B cell (primary cell): ENCODE results near the gene CTSL. TPM values are rescaled to one million over a fixed set of nuclear protein-coding genes. Genes with fewer than 3 reads are reported as not detected.

Source experiments
- ATAC-seq: fragments of 200-7000 bp; cut with Tn5 transposase; one replicate; pipeline ENCODE4 v1.10.0; 2021; ENCODE audit warnings: low read depth, mild to moderate bottlenecking, moderate number of reproducible peaks, moderate library complexity
- CTCF ChIA-PET: fragments of 350-600 bp; sonication (Branson Sonifier 250); formaldehyde crosslinking; loops from one replicate; lab custom pipeline; 2021; ENCODE audit warnings: antibody characterized with exemption, inconsistent platforms; lab: Charles Lee
- POLR2A ChIA-PET: fragments of 350-600 bp; sonication (Branson Sonifier 250); formaldehyde crosslinking; loops from one replicate; lab custom pipeline; 2021; ENCODE audit warnings: antibody characterized with exemption; lab: Charles Lee
- DNase-seq: peaks from one replicate; pipeline ENCODE4 v3.0.0; 2013
- H2AFZ ChIP-seq: 2 replicates; pipeline ENCODE4 v1.6.1; 2012; ENCODE audit warnings: mild to moderate bottlenecking, low read depth, low read length; ENCODE audit not compliant: insufficient read depth, poor library complexity, severe bottlenecking
- H3K27ac ChIP-seq, 2 donors: 1 replicate in 1 of 2; 2 replicates in 1 of 2; pipeline ENCODE4 v1.5.1; 2012 to 2013; ENCODE audit warnings: low read length in 2 of 2, mild to moderate bottlenecking in 2 of 2, moderate library complexity in 1 of 2
- H3K27me3 ChIP-seq, 4 experiments: fragments of 200-600 bp in 1 of 4; sonication (generic) in 1 of 4; replicated peaks in 1 of 4; 1 replicate in 2 of 4; 2 replicates in 2 of 4; pipeline versions ENCODE4 v1.6.1 to v1.7.0; 2013 to 2016; ENCODE audit warnings: low read length in 3 of 4, mild to moderate bottlenecking in 2 of 4, mixed read lengths in 1 of 4, moderate library complexity in 1 of 4; ENCODE audit not compliant: insufficient read depth in 4 of 4, control insufficient read depth in 3 of 4; ENCODE audit errors: control extremely low read depth in 1 of 4
- H3K36me3 ChIP-seq, 2 experiments: replicated peaks in 1 of 2; 1 replicate in 1 of 2; 2 replicates in 1 of 2; pipeline versions ENCODE4 v1.6.1 to v1.7.1; 2013; ENCODE audit warnings: low read length in 1 of 2; ENCODE audit not compliant: insufficient read depth in 2 of 2, control insufficient read depth in 1 of 2; ENCODE audit errors: control extremely low read depth in 1 of 2, extremely low read depth in 1 of 2
- H3K4me1 ChIP-seq, 2 donors: fragments of 200-600 bp in 1 of 2; sonication (generic) in 1 of 2; 1 replicate in 1 of 2; 2 replicates in 1 of 2; pipeline versions ENCODE4 v1.5.1 to v1.6.1; 2013 to 2017; ENCODE audit warnings: low read length in 2 of 2; ENCODE audit not compliant: control insufficient read depth in 2 of 2, insufficient read depth in 2 of 2
- H3K4me2 ChIP-seq: replicated peaks from 2 replicates; pipeline ENCODE3; 2012; ENCODE audit warnings: mild to moderate bottlenecking, low read depth, low read length; ENCODE audit not compliant: poor library complexity, severe bottlenecking
- H3K4me3 ChIP-seq, 5 experiments: fragments of 200-600 bp in 1 of 5; sonication (generic) in 1 of 5; 1 replicate in 3 of 5; 2 replicates in 2 of 5; pipeline versions ENCODE4 v1.5.1 to v1.7.0; 2011 to 2016; ENCODE audit warnings: low read length in 4 of 5, mild to moderate bottlenecking in 4 of 5, low read depth in 2 of 5, control low read depth in 1 of 5, moderate library complexity in 1 of 5; ENCODE audit not compliant: insufficient read depth in 1 of 5; ENCODE audit errors: control extremely low read depth in 1 of 5, extremely low read depth in 1 of 5
- H3K79me2 ChIP-seq: fragments of 200-600 bp; sonication (generic); one replicate; pipeline ENCODE4 v1.6.0; 2016; ENCODE audit warnings: low read length; ENCODE audit not compliant: control insufficient read depth, insufficient read depth
- H3K9ac ChIP-seq: fragments of 200-600 bp; sonication (generic); 2 replicates; pipeline ENCODE4 v1.6.1; 2017; ENCODE audit warnings: mild to moderate bottlenecking, low read length, moderate library complexity
- H3K9me3 ChIP-seq, 3 donors: one replicate each; pipeline versions ENCODE4 v1.6.1 to v1.7.1; 2013; ENCODE audit warnings: low read length in 2 of 3; ENCODE audit not compliant: control insufficient read depth in 2 of 3, insufficient read depth in 1 of 3; ENCODE audit errors: control extremely low read depth in 1 of 3
- H4K20me1 ChIP-seq: 2 replicates; pipeline ENCODE4 v1.6.0; 2012; ENCODE audit warnings: mild to moderate bottlenecking, low read length; ENCODE audit not compliant: insufficient read depth, control insufficient read depth, poor library complexity, severe bottlenecking
- H3K27ac Mint-ChIP-seq: one replicate; pipeline ENCODE4 v1.8.0; 2021; ENCODE audit warnings: mixed read lengths
- H3K27me3 Mint-ChIP-seq: one replicate; pipeline ENCODE4 v1.8.0; 2021; ENCODE audit warnings: mixed read lengths
- H3K4me1 Mint-ChIP-seq: one replicate; pipeline ENCODE4 v1.8.0; 2021; ENCODE audit warnings: mixed read lengths
- H3K4me3 Mint-ChIP-seq: one replicate; pipeline ENCODE4 v1.8.0; 2021; ENCODE audit warnings: mixed read lengths
- H3K9me3 Mint-ChIP-seq: one replicate; pipeline ENCODE4 v1.8.0; 2022; ENCODE audit warnings: mixed read lengths; ENCODE audit not compliant: insufficient read depth
- EZH2 ChIP-seq: IDR thresholded peaks from 2 replicates; pipeline ENCODE4 v1.6.1; 2012; ENCODE audit warnings: borderline replicate concordance, low read depth, mild to moderate bottlenecking, moderate library complexity, low read length; ENCODE audit not compliant: insufficient read depth, poor library complexity, severe bottlenecking
- WGBS: methylation state at CpG from one replicate; pipeline ENCODE4 v1.1.5; 2013; ENCODE audit warnings: missing lambda C conversion rate; ENCODE audit not compliant: insufficient coverage; 5-methylcytosine and 5-hydroxymethylcytosine counted together
- intact Hi-C: fragments of 100-400 bp; cut with micrococcal nuclease; formaldehyde crosslinking; loops from one replicate; pipeline ENCODE4 v1.10.0; 2022
- polyA plus RNA-seq: library from polyadenylated mRNA; depleted of rRNA; stranded (reverse); fragments of >200 nt; gene quantifications from 2 replicates; pipeline ENCODE4 v1.2.3, GENCODE V29; 2012
- total RNA-seq, 2 donors: library from RNA; stranded (reverse); fragments of 120-200 nt in 1 of 2; gene quantifications; 1 replicate in 1 of 2; 2 replicates in 1 of 2; pipeline versions ENCODE4 v1.2.3 to v1.2.4, GENCODE V29; 2013 to 2022
- TF ChIP-seq, protein P1 (sequence below): fragments of 200-600 bp; IDR thresholded peaks from one replicate; pipeline ENCODE4 v1.8.0; 2022; ENCODE audit warnings: antibody characterized with exemption, mild to moderate bottlenecking

CTSL gene
- total and polyA plus RNA-seq, 2 donors (not counting 1 experiment from before 2014, with no cell fraction given) = 0.13 to 0.74 TPM

DNA sequence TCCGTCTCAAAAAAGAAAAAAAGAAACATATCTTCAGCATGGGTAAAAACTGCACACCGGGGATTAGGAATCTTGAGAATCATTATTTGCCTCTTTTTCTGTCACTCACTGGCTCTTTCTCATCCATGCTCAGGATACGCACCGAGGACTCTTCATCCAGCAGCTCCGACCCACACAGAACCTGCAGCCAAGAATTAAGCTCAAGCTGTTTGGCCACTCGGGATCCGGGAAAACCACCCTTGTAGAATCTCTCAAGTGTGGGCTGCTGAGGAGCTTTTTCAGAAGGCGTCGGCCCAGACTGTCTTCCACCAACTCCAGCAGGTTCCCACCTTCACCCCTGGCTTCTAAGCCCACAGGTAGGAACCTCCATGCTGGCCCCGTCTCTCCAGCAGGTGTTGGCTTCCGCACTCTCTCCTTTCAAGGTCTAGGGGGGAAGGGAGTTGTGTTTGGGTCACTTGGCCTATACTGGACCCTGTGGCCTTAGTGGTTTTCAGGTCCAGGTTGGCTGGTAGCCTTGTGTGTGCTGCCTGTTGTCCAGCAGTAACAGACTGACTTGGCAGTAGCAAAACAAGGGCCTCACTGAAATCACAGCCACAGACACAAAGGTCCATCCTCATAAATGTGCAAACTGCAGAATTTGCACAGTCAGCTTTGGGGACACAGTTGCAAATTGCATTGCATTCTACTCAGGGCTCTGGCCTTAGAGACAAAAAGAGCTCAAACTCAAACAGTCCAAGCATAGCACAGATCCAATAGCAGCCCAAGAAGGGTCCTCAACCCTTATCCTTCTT lies 44.5 kb upstream of the CTSL start:
- no peak for TF ChIP-seq EZH2
- TF ChIP-seq, protein P1, sequence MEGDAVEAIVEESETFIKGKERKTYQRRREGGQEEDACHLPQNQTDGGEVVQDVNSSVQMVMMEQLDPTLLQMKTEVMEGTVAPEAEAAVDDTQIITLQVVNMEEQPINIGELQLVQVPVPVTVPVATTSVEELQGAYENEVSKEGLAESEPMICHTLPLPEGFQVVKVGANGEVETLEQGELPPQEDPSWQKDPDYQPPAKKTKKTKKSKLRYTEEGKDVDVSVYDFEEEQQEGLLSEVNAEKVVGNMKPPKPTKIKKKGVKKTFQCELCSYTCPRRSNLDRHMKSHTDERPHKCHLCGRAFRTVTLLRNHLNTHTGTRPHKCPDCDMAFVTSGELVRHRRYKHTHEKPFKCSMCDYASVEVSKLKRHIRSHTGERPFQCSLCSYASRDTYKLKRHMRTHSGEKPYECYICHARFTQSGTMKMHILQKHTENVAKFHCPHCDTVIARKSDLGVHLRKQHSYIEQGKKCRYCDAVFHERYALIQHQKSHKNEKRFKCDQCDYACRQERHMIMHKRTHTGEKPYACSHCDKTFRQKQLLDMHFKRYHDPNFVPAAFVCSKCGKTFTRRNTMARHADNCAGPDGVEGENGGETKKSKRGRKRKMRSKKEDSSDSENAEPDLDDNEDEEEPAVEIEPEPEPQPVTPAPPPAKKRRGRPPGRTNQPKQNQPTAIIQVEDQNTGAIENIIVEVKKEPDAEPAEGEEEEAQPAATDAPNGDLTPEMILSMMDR = no peak
- peaks cover 2% of the 10 kb centered on the region for H3K4me1 Mint-ChIP-seq
- ChIA-PET CTCF (no interaction called here), POLR2A (no interaction called here)
- Histone ChIP-seq H3K36me3 (no peaks in the 10 kb centered on the region), H3K9me3 (peaks cover 0 to 4% (median 0%) of the 10 kb centered on the region in 3 donors), H3K4me2 (no peak overlapping the region), H3K27ac (no peak overlapping the region), H3K79me2 (no peaks in the 10 kb centered on the region), H3K27me3 (no peaks in the 10 kb centered on the region), H3K9ac (no peak overlapping the region), H3K4me1 (peaks cover 0 to 2% of the 10 kb centered on the region in 2 donors), H2AFZ (no peak overlapping the region), H3K4me3 (no peak overlapping the region), H4K20me1 (no peaks in the 10 kb centered on the region)
- DNase-seq (no peak), ATAC-seq (no peak)
- H3K27me3 Mint-ChIP-seq = peaks cover 4% of the 10 kb centered on the region
- H3K9me3 Mint-ChIP-seq = no peaks in the 10 kb centered on the region
- intact Hi-C loops = no loop called here
- WGBS = 100% methylated on average over 9 of the region's 11 CpGs
- H3K4me3 Mint-ChIP-seq = no peak overlapping the region
- H3K27ac Mint-ChIP-seq = no peak overlapping the region

DNA sequence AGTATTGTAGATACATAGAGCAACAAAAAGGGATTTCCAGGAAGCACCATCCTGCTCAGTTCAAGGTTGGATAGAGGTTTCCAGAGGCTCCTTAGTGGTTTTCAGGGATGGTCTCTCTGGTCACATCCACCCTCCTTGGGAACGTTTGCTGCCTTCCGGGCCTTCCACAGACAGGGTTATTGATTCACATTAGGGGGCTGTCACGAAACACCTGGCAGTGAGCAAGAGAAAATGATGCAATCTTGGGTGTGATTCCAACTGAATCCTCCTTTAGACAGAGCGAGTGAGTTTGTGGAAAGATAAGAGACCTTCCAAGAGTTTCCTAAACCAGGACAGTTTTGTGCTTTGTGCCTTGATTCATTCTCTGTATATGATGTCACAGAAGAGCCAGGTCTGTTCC lies 43.8 kb upstream of the CTSL start:
- no peak overlapping the region for H3K27ac Mint-ChIP-seq
- POLR2A ChIA-PET = no interaction called here
- H3K9ac ChIP-seq = no peak overlapping the region

More for the DNA sequence above, 43.8 kb upstream of the CTSL start:
- H3K79me2 ChIP-seq = no peaks in the 10 kb centered on the region
- ATAC-seq (no peak), DNase-seq (no peak)
- no peaks in the 10 kb centered on the region for H3K9me3 Mint-ChIP-seq
- no peak overlapping the region for H3K4me3 ChIP-seq
- intact Hi-C loops = no loop called here
- peaks cover 2% of the 10 kb centered on the region for H3K4me1 Mint-ChIP-seq
- H3K4me3 Mint-ChIP-seq = no peak overlapping the region
- CTCF ChIA-PET = no interaction called here
- no peak overlapping the region for H2AFZ ChIP-seq
- H3K4me1 ChIP-seq = peaks cover 0 to 2% of the 10 kb centered on the region in 2 donors
- peaks cover 4% of the 10 kb centered on the region for H3K27me3 Mint-ChIP-seq
- H3K27ac ChIP-seq = no peak overlapping the region
- 86% methylated on average over 3 of the region's 4 CpGs for WGBS
- H4K20me1 ChIP-seq = no peaks in the 10 kb centered on the region
- H3K36me3 ChIP-seq = no peaks in the 10 kb centered on the region
- TF ChIP-seq, protein P1 = no peak
- no peak for TF ChIP-seq EZH2
- peaks cover 0 to 4% (median 0%) of the 10 kb centered on the region in 3 donors for H3K9me3 ChIP-seq
- no peak overlapping the region for H3K4me2 ChIP-seq
- H3K27me3 ChIP-seq = no peaks in the 10 kb centered on the region
